ENCODE measurements around the gene RASSF8. TPM values are rescaled to one million over a fixed set of nuclear protein-coding genes. Genes with fewer than 3 reads are reported as not detected.

RASSF8 gene
- total RNA-seq, 1 donor from 2014 or later: 50.5 TPM

DNA sequence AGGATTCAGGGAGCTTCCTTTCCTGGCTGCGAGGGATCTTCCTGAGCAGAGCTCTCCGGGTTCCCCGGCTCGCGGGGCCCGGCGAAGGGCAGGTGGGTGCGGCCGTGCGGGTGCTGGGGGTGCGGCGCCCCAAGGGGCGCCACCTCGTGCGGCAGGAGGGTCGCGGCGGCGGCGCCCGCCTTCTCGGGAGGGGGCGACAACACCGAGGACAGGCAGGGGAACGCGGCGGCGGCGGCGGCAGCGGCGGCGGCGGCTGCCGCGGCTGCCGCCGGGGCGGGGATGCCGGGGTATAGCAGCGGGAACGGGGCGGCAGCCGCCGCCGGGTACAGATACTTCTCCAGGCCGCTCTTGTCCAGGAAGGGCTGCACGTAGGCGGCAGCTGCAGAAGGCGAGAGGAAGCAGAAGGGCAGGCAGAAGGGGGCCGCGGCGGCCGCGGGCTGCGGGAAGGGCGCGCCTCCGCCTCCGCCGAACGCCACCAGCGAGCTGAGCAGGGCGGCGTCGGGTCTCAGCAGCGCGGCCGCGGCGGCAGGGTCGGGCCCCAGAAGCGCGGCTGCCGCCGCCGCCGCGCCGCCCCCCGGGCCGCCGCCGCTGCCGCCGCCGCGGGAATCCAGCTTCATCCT, 163.7 kb downstream of the RASSF8 start:
- peak; percentile 34 for DNase-seq (ENCODE audit: low read depth, low spot score)
- TF ChIP-seq, protein P1, sequence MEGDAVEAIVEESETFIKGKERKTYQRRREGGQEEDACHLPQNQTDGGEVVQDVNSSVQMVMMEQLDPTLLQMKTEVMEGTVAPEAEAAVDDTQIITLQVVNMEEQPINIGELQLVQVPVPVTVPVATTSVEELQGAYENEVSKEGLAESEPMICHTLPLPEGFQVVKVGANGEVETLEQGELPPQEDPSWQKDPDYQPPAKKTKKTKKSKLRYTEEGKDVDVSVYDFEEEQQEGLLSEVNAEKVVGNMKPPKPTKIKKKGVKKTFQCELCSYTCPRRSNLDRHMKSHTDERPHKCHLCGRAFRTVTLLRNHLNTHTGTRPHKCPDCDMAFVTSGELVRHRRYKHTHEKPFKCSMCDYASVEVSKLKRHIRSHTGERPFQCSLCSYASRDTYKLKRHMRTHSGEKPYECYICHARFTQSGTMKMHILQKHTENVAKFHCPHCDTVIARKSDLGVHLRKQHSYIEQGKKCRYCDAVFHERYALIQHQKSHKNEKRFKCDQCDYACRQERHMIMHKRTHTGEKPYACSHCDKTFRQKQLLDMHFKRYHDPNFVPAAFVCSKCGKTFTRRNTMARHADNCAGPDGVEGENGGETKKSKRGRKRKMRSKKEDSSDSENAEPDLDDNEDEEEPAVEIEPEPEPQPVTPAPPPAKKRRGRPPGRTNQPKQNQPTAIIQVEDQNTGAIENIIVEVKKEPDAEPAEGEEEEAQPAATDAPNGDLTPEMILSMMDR (conservative IDR thresholded peaks at IDR 0.05): no peak
- Mint-ChIP-seq H3K9me3 (no peaks in the 10 kb centered on the region), H3K4me1 (peaks cover 31% of the 10 kb centered on the region), H3K36me3 (ENCODE audit: low read depth) (no peaks in the 10 kb centered on the region), H3K27ac (ENCODE audit: unreplicated experiment) (no peak overlapping the region), H3K27me3 (ENCODE audit: low read depth) (peaks cover 85% of the 10 kb centered on the region), H3K4me3 (peak overlapping the region; percentile 83)

DNA sequence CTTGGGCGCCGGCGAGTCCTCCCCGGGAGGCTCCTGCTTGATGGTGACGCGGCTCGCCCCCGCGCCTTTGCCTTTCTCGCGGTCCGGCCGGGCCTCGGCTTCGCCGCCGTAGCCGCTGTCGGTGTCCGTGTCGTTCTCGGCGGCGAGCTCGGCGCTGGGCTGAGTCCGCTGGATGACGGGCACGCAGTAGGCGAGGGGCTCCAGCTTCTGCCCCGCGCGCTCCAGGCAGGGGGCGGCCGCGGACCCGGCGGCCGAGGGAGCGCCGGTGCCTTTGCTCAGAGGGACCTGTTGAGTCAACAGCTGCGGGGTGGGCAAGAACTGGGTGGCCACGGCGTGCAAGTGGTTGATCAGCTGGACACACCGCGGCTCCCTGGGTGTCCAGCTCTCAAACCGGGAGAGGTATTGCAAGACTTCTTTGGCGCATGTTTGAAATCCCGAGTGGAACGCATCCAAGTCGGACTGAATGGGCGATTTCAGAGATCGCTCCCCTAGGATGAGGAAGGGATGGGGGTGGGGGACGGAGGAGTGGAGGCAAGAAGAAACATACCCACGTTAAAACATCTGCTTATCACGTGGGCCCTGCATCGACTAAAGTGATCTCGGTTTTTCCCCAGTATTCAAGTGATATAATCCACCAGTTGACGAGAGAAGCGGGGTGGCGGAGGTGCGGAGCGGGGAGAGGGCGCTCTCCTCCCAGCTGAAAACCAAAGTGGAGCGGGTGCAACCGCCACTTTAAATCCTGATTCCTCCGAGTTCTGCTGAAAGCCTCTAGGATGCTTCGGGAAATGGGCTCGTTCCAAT, 164.4 kb downstream of the RASSF8 start:
- Mint-ChIP-seq H3K4me3 (peak overlapping the region; percentile 92), H3K4me1 (peaks cover 35% of the 10 kb centered on the region), H3K36me3 (ENCODE audit: low read depth) (no peaks in the 10 kb centered on the region), H3K27me3 (ENCODE audit: low read depth) (peaks cover 87% of the 10 kb centered on the region), H3K9me3 (no peaks in the 10 kb centered on the region), H3K27ac (ENCODE audit: unreplicated experiment) (no peak overlapping the region)
- TF ChIP-seq, protein P1 (conservative IDR thresholded peaks at IDR 0.05): no peak
- DNase-seq (ENCODE audit: low read depth, low spot score): peak; percentile 43

DNA sequence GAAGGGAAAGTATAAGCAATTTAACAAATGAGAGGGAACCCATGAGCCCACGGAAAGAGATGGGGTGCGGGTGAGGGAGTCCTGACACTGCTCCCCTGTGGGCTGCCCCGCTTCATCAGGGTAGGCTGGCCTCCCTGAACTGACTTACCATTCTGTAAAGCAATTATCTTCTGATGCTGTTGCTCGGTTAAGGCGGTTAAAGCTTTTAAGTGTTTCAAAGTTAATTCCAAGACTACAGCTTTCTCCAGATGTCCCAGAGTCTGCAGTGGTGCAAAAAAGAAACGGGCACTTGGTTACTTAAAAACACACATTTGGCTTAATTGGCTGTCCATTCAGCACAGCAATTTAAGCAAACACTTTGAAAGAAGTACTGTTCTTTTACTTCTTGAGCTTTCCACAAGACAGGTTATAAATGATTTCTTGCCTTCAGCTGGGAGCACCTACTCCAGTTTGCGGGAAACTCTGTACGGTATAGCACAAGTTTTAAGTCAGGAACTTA, 165.0 kb downstream of the RASSF8 start:
- Mint-ChIP-seq H3K9me3 (no peaks in the 10 kb centered on the region), H3K4me3 (peak overlapping the region; percentile 92), H3K27me3 (ENCODE audit: low read depth) (peaks cover 88% of the 10 kb centered on the region), H3K36me3 (ENCODE audit: low read depth) (no peaks in the 10 kb centered on the region), H3K27ac (ENCODE audit: unreplicated experiment) (no peak overlapping the region), H3K4me1 (peaks cover 35% of the 10 kb centered on the region)
- DNase-seq (ENCODE audit: low read depth, low spot score): no peak
- TF ChIP-seq, protein P1 (conservative IDR thresholded peaks at IDR 0.05): no peak

DNA sequence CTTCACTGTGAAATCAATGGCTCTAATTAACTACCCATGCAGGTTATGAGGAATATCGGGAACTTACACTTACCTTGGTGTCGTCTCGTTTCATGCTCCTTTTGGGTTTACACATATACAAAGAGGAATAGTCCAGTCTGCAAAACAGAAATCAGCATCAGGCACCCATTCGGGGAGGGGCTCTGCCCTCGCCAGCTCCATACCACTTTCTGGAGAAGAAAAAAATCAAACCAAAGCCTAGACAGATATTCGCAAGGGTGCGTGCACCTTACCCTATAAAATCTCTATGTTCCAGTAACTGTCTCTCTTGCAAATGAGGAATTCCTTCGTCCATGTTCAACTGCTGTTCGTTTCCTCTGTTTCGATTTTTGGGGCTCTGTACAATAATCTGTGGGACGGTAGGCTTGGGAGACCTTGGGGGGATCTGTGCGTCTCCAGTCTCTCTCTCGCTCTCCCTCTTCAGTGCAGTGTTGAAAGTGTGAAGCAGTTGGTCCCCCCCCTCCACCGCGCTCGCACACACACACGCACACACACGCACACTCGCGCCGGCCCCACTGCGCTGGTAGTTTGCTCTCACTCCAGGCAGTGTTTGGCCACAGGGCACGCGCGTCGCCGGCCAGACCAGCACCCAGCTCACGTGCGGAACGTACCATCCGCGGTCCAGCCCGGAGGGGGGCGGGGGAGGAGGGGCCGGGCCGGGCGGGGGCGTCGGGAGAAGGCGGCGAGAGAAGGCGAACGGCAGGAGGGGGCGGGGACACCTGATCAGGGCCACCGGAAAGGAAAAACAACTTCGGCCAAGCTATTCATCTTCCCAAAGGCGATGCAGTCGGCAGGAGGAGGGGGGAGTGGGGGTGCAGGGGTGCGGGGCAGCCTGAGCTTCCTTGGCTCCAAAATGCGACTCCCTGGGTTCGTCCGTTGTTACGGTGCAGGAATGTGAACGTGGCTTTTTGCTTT, 166.2 kb downstream of the RASSF8 start, which contains the start of gene BHLHE41:
TSS of gene BHLHE41 (minus strand) at position 592 of the 954 bp plus-strand sequence. CDS start at position 334, 258 bp downstream.
- Mint-ChIP-seq H3K27me3 (ENCODE audit: low read depth) (peaks cover 94% of the 10 kb centered on the region), H3K36me3 (ENCODE audit: low read depth) (no peaks in the 10 kb centered on the region), H3K4me3 (peak within 1 kb of the TSS; percentile 92), H3K9me3 (no peaks in the 10 kb centered on the region), H3K4me1 (peaks cover 35% of the 10 kb centered on the region), H3K27ac (ENCODE audit: unreplicated experiment) (no peak within 1 kb of the TSS)
- TF ChIP-seq, protein P1 (conservative IDR thresholded peaks at IDR 0.05): no peak
- peak; percentile 14 for DNase-seq (ENCODE audit: low read depth, low spot score)
